ENCODE data around the gene VPS13A. TPM values are rescaled to one million over a fixed set of nuclear protein-coding genes. Genes with fewer than 3 reads are reported as not detected.

The VPS13A gene
- total RNA-seq, 4 donors from 2014 or later = 45.9 to 77.0 (median 53.5) TPM

DNA sequence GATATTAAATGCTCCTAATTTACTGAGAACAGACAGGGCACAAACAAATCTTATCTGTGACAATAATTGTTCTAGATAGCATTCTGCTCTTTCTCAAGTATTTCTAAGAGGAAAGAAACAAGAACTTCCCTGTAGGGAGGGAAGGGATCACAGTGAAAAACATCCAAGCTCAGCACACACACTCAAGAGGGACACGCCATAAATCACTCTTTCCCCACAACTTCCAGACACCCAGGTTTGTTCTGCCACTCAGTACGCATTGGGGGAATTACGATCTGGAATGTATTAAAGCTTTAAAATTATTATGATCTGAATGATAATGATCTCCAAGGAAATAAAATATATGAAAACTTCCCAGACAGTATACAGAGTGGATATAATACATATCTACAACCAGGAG, 249.4 kb downstream of the VPS13A start:
- DNase-seq = no peak
- intact Hi-C loops (cut with DNase I) = no loop called here
- WGBS, 2 donors = 77 to 92% methylated on average over 3 of the region's 3 CpGs
- no peak overlapping the region for H3K4me3 ChIP-seq (replicated peaks in 1 of 3)
- H3K27ac ChIP-seq = no peak overlapping the region
- H3K27me3 ChIP-seq = no peaks in the 10 kb centered on the region
- TF ChIP-seq POLR2A (IDR thresholded peaks at IDR 0.05) = no peak
- TF ChIP-seq, protein P1, sequence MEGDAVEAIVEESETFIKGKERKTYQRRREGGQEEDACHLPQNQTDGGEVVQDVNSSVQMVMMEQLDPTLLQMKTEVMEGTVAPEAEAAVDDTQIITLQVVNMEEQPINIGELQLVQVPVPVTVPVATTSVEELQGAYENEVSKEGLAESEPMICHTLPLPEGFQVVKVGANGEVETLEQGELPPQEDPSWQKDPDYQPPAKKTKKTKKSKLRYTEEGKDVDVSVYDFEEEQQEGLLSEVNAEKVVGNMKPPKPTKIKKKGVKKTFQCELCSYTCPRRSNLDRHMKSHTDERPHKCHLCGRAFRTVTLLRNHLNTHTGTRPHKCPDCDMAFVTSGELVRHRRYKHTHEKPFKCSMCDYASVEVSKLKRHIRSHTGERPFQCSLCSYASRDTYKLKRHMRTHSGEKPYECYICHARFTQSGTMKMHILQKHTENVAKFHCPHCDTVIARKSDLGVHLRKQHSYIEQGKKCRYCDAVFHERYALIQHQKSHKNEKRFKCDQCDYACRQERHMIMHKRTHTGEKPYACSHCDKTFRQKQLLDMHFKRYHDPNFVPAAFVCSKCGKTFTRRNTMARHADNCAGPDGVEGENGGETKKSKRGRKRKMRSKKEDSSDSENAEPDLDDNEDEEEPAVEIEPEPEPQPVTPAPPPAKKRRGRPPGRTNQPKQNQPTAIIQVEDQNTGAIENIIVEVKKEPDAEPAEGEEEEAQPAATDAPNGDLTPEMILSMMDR (IDR thresholded peaks at IDR 0.05) = no peak
- H3K9me3 ChIP-seq = no peaks in the 10 kb centered on the region
- peaks cover 0 to 3% of the 10 kb centered on the region in 2 donors for H3K36me3 ChIP-seq
- H3K4me1 ChIP-seq = no peaks in the 10 kb centered on the region

DNA sequence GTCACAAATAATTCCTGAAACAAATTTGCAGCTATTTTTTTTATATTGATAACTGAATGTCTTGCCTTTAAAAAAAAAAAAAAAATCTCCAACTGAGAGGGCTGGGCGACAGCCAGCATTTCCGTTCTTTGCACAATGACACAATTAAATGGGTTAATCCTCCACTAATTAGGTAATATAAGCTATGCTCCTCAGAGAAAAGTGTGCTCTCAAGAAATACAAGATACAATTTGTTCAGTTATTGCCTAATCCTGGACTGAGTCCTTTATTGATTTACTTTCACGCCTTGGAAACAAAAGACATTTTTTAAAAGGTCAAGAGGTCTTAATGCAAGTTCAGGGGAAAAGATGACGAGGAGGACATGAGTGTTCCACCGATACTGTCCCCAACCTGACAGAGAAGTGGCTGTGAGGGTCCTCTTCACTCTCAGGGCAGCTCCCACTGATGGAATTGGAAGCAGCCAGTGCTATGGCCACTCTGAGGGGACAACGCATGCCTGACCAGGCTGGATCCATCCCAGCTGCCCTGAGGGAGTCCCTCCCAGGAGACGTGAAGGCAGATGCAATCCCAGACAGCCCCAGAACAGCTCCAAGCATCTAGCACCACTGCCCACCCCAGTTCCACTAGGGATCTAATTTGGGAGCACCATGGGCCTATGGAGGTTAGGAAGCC, 250.1 kb downstream of the VPS13A start:
- no peak for DNase-seq
- intact Hi-C loops (cut with DNase I) = no loop called here
- peaks cover 0 to 3% of the 10 kb centered on the region in 2 donors for H3K36me3 ChIP-seq
- no peak overlapping the region for H3K27ac ChIP-seq
- no peaks in the 10 kb centered on the region for H3K4me1 ChIP-seq
- H3K4me3 ChIP-seq (replicated peaks in 1 of 3) = no peak overlapping the region
- 77 to 78% methylated on average over 6 of the region's 7 CpGs for WGBS, 2 donors
- H3K27me3 ChIP-seq = no peaks in the 10 kb centered on the region
- no peaks in the 10 kb centered on the region for H3K9me3 ChIP-seq
- TF ChIP-seq, protein P1 (IDR thresholded peaks at IDR 0.05) = no peak
- TF ChIP-seq POLR2A (IDR thresholded peaks at IDR 0.05) = no peak

DNA sequence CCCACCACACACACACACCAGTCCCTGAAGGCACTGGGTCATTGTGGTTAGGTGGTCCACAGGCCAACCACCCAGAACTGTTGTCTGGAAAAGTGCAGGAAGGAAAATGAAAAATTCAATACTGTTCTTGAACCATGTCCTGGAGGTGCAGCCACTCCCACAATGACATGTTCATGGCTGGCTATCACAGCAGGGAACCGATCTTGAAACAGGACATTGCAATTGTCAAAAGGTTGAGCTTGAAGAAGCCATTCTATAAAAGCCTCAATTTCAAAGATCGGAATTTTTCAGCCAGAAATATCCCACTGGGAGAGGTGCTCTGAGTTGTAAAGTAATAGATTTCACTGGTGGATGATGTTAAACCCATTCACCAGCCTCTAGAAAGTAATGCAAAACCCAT, 252.6 kb downstream of the VPS13A start:
- TF ChIP-seq, protein P1 (IDR thresholded peaks at IDR 0.05) = no peak
- no peak for TF ChIP-seq POLR2A (IDR thresholded peaks at IDR 0.05)
- Histone ChIP-seq H3K9me3 (no peaks in the 10 kb centered on the region), H3K36me3 (no peaks in the 10 kb centered on the region), H3K27ac (no peak overlapping the region), H3K4me1 (no peaks in the 10 kb centered on the region), H3K4me3 (replicated peaks in 1 of 3) (no peak overlapping the region), H3K27me3 (no peaks in the 10 kb centered on the region)
- intact Hi-C loops (cut with DNase I) = loop anchor here (10.0 kb wide), 2 partner anchors 325 to 605 kb away; partner anchors contain the start of gene GNAQ
- DNase-seq = no peak
- 61 to 78% methylated on average over 2 of the region's 2 CpGs for WGBS, 2 donors

DNA sequence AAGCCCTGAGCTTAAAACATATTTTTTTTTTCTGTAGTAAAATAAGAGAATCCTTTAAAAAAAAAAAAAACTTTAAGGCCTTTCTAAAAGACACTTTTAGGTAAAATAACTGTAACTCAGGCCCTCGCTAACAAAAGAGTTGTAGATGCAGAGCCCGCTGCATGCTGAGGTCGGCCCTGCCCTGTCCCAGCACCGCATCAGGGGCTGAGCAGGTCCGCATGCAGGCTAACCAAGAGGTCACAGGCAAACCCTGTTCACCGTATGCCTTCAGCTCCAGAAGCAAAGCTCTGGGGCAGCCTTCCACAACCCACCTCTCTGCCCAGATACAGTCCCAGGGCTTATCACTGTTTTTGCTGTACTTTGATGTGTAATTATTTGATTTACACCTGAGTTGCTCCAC, 254.7 kb downstream of the VPS13A start:
- H3K4me1 ChIP-seq = no peaks in the 10 kb centered on the region
- no peaks in the 10 kb centered on the region for H3K36me3 ChIP-seq
- 92 to 94% methylated on average over 6 of the region's 6 CpGs for WGBS, 2 donors
- H3K27ac ChIP-seq = no peak overlapping the region
- no peak overlapping the region for H3K4me3 ChIP-seq (replicated peaks in 1 of 3)
- no peak for TF ChIP-seq POLR2A (IDR thresholded peaks at IDR 0.05)
- TF ChIP-seq, protein P1 (IDR thresholded peaks at IDR 0.05) = no peak
- intact Hi-C loops (cut with DNase I) = loop anchor here (10.0 kb wide), 2 partner anchors 323 to 603 kb away; partner anchors contain the start of gene GNAQ
- no peaks in the 10 kb centered on the region for H3K9me3 ChIP-seq
- no peaks in the 10 kb centered on the region for H3K27me3 ChIP-seq
- DNase-seq = no peak

DNA sequence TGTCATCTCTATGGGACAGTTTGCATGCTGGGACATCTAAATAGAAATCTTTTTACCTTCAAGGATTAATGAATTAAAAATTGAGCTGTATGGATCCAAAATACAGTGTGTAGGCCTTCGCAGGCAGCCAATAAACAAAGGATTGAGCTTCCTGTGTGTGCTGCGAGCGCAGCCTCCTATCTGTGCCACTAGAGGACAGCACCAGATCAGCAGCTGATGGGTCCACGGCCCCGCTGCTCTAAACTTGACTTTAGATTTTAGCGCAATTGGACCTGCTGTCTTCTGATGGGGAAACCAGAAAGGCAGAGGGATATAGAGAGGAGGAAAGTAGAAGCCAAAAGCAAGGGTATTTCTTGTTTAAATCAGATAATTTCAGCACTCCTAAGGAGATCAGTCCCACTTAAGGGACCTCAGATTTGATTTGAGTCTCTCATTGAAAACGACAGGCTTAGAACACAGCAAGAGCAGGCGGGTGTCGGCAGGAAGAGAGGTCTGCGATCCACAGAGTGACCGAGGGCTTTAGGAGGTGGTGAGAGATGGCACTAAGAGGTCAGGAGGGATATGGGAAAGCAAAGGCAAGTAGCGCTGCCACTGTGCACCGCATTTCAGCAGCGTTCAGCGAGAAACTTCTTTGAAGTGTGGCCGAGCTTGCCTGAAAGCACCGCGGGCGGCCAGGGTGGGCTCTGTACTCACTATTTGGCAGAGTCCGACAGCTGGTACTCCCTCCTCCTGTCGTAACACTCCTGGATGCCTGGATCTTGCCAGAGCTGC, 256.5 kb downstream of the VPS13A start:
- Histone ChIP-seq H3K4me1 (no peaks in the 10 kb centered on the region), H3K36me3 (no peaks in the 10 kb centered on the region), H3K9me3 (no peaks in the 10 kb centered on the region), H3K27me3 (no peaks in the 10 kb centered on the region), H3K4me3 (replicated peaks in 1 of 3) (no peak overlapping the region), H3K27ac (no peak overlapping the region)
- no peak for TF ChIP-seq POLR2A (IDR thresholded peaks at IDR 0.05)
- TF ChIP-seq, protein P1 (IDR thresholded peaks at IDR 0.05) = peak; percentile 85 to 98 (median 96)
- intact Hi-C loops (cut with DNase I) = loop anchor here (10.0 kb wide), 2 partner anchors 321 to 601 kb away; partner anchors contain the start of gene GNAQ
- 66 to 74% methylated on average over 21 of the region's 21 CpGs for WGBS, 2 donors
- peak; percentile 72 to 75 for DNase-seq

All from thyroid gland (tissue), 4 donors.